ENCODE results near the gene KIF2A. TPM values are rescaled to one million over a fixed set of nuclear protein-coding genes. Genes with fewer than 3 reads are reported as not detected.
A peak's percentile ranks its signal among the peaks of the same experiment; 100 is the strongest.

KIF2A gene
- total RNA-seq, 1 donor from 2014 or later = 91.7 TPM

DNA sequence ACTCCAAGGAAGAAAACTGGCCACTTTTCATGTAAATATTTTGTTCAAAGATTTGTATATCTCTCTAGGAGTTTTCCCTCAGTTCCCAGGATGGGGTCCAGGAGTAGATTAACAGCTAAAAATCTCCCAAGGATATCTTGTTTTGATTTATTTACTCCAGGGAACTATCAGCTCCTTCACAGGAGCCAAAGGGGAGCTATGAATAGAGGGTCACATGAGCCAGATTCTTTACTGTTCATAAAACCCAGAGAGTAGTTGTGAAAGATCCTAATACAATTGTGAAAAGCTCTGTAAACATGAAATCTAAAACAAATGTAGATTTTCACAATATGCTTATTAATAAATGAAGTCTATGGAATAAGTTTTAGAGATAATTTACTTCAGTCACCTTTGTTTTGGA lies 80.8 kb downstream of the KIF2A start:
- no peaks in the 10 kb centered on the region for H3K36me3 Mint-ChIP-seq (ENCODE audit: unreplicated experiment)
- TF ChIP-seq CTCF (IDR thresholded peaks at IDR 0.05; ENCODE audit: partially characterized antibody, unreplicated experiment) = no peak

DNA sequence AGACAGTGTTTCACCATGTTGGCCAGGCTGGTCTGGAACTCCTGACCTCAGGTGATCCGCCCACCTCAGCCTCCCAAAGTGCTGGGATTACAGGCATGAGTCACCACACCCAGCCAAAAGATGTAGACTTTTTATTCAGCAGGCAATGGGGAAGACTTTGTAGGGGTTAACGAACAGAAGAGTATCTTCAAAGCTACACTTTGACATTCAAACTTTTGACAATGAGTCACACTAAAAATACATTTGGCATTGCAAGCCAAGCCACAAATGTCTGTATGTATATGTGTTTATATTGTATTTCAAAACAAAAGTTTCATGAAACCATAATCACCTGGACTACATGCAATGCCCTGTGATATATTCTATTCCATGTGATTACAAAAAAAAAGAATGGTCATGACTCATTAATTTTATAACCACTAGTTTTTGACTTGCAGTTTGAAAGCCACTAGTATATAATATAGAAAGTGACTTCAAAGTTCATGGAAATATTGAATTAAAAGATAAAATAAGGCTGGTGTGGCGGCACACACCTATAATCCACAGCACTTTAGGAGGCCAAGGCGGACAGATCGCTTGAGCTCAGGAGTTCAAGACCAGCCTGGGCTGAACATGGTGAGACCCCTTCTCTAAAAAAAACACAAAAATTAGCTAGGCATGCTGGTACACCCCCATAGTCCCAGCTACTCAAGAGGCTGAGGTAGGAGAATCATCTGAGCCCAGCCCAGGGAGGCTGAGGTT lies 89.4 kb downstream of the KIF2A start:
- H3K36me3 Mint-ChIP-seq (ENCODE audit: unreplicated experiment) = no peaks in the 10 kb centered on the region

More for the DNA sequence above, 80.8 kb downstream of the KIF2A start:
- DNase-seq = no peak
- Mint-ChIP-seq H3K27ac (ENCODE audit: unreplicated experiment) (no peak overlapping the region), H3K9me3 (ENCODE audit: unreplicated experiment) (no peaks in the 10 kb centered on the region), H3K27me3 (ENCODE audit: unreplicated experiment) (peaks cover 4% of the 10 kb centered on the region), H3K4me3 (ENCODE audit: unreplicated experiment) (no peak overlapping the region), H3K4me1 (ENCODE audit: low read depth, unreplicated experiment) (no peaks in the 10 kb centered on the region)

GRCh38 chr5:62403411-62404250 lies 97.6 kb downstream of the KIF2A start, which contains the start of gene DIMT1:
Gene DIMT1 (minus strand): TSS chr5:62403905. CDS start chr5:62403772, 133 bp downstream.
- Mint-ChIP-seq H3K27ac (ENCODE audit: unreplicated experiment) (peak within 1 kb of the TSS; percentile 98), H3K27me3 (ENCODE audit: unreplicated experiment) (no peaks in the 10 kb centered on the region), H3K9me3 (ENCODE audit: unreplicated experiment) (peaks cover 2% of the 10 kb centered on the region), H3K4me3 (ENCODE audit: unreplicated experiment) (peak within 1 kb of the TSS; percentile 91), H3K4me1 (ENCODE audit: low read depth, unreplicated experiment) (peaks cover 13% of the 10 kb centered on the region), H3K36me3 (ENCODE audit: unreplicated experiment) (no peaks in the 10 kb centered on the region)
- TF ChIP-seq CTCF (IDR thresholded peaks at IDR 0.05; ENCODE audit: partially characterized antibody, unreplicated experiment) = no peak
- DNase-seq = peak; percentile 92

More for the DNA sequence above, 89.4 kb downstream of the KIF2A start:
- no peak for DNase-seq
- Mint-ChIP-seq H3K4me3 (ENCODE audit: unreplicated experiment) (no peak overlapping the region), H3K4me1 (ENCODE audit: low read depth, unreplicated experiment) (no peaks in the 10 kb centered on the region), H3K9me3 (ENCODE audit: unreplicated experiment) (no peaks in the 10 kb centered on the region), H3K27ac (ENCODE audit: unreplicated experiment) (no peak overlapping the region), H3K27me3 (ENCODE audit: unreplicated experiment) (peaks cover 4% of the 10 kb centered on the region)
- no peak for TF ChIP-seq CTCF (IDR thresholded peaks at IDR 0.05; ENCODE audit: partially characterized antibody, unreplicated experiment)

GRCh38 chr5:62412549-62413329 lies 106.7 kb downstream of the KIF2A start, which contains the start of gene IPO11:
Gene IPO11 (plus strand): TSS chr5:62412763. CDS start chr5:62437280, 24,517 bp downstream.
- peaks cover 4% of the 10 kb centered on the region for H3K4me1 Mint-ChIP-seq (ENCODE audit: low read depth, unreplicated experiment)
- peaks cover 3% of the 10 kb centered on the region for H3K9me3 Mint-ChIP-seq (ENCODE audit: unreplicated experiment)
- H3K36me3 Mint-ChIP-seq (ENCODE audit: unreplicated experiment) = no peaks in the 10 kb centered on the region
- peak within 1 kb of the TSS; percentile 97 for H3K4me3 Mint-ChIP-seq (ENCODE audit: unreplicated experiment)
- peak within 1 kb of the TSS; percentile 84 for H3K27ac Mint-ChIP-seq (ENCODE audit: unreplicated experiment)
- peaks cover 3% of the 10 kb centered on the region for H3K27me3 Mint-ChIP-seq (ENCODE audit: unreplicated experiment)
- no peak for TF ChIP-seq CTCF (IDR thresholded peaks at IDR 0.05; ENCODE audit: partially characterized antibody, unreplicated experiment)
- peak; percentile 99 for DNase-seq
